ENCODE measurements around the gene PHACTR3.
"Not testable (repeated sequence)": the region's sequence is repeated elsewhere in the genome, so short reads cannot be mapped to it uniquely, and the experiment has no call there.

The PHACTR3 gene

DNA sequence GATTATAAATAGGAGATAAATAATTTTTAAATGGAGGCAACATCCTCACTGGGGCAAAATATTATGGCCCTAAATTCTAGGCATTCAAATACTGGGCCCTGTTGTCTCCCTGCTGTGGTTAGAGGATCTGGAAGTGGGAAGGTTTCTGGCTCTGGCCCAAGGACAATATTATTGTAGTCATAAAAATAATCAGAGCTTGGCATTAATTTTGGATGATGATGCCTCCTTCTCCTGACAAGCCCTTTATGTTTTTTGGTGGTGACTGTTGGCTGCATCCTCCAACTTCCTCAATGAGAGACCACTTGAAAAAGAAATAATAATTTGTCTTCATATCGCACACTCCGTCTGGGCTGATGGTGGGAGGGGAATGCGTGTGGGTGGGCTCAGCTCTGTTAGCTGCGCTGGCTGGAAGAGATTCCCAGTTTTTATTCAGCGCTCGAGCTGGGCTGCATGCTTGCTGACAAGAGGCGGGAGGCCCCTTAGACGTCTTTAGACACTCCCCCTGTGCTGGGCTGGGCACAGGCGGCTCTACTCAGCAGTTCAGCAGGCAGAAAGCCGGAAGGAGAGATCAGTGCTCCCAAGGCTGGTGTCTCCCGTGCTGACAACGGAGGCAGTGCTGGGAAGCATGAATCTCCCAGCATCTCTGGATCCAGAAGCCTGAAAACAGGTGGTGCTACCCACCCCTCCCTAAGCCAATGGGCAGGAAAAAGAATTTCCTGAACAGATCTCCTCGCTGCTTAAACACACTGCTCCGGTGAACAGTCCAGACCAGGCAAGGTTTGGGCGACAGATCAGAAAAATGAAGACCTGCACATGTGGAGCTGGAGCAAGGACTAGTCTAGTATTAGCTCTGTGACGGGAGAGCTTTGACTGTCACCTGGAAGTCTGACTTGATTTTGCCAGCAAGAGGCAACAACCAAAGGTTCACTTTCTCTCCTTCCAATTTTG lies 231.4 kb downstream of the PHACTR3 start:
- peak in 30 of 56 donors; percentile 18 to 71 (median 46) for DNase-seq

DNA sequence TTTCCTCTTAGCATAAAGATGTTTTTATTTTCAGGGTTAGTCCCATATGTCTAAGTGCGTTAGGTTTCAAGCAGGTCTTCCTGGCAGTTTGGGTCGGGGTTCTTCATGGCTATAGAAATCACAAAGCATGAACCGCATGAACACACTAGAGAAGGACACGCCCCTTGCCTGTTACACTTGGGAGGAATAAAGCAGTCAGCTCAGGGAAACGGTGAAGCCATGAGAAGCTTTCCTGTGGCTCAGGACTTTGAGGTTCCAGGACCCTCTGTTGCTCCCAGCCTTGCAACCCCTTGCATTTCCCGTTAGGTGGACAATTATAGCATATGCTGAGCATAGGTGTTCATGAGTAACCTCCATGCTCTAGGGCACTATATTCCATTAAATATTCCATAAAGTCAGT lies 232.4 kb downstream of the PHACTR3 start:
- no peak for DNase-seq

DNA sequence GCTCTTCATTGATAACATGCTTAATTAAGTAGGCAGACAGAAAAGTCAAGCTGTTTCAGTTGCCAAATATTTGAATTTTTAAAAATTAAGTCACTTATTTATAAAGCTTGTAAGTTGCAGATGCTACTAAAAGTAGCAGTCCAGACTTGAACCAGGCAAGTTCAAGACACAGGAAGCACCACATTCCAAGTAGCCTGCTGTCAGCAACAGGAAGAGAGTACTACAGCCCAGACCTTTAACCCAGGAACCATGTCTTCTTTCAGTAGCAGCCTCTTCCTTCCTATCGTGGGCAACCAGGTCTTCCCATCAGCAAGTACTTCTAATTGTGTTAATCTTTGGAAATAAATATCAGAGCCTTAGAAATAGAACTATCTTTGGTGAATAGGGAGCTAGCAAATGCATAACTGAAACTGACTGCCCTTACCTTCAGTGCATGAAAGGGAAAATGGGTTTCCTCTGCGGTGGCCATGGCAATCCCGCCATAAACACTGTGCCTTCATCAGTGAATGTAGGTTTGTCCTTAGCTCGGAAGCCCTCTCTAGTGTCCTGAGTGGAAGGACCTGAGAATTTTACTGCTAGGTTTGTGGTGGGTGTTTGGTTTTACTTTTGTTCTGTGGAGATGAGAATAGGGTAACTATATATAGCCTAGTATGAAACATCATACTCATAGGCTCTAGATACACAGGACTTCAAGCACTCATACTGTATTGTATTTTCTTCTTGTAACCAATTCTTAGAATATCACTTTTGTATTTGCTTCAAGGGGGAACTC lies 233.5 kb downstream of the PHACTR3 start:
- DNase-seq, result no peak

GRCh38 chr20:59839400-59839799 lies 235.1 kb downstream of the PHACTR3 start:
- DNase-seq, result no peak

DNA sequence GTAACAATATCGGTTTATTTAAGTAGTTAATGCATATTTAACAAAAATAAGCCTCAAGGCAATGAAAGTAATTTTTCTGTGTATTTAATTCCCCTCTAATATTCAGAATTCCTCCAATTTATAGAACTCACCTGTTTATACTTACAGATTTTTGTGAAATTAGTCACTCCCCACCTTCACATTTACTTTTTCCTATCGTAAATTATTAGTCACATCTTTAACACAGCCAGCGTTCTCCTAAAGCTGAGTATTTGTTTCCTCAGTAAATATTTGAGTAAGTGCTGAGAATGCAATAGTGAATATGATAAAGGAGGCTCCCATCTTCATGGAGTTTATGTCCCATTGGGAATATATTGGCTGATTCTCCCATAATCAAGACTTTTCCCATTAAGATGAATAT lies 241.1 kb downstream of the PHACTR3 start:
- DNase-seq, result no peak

DNA sequence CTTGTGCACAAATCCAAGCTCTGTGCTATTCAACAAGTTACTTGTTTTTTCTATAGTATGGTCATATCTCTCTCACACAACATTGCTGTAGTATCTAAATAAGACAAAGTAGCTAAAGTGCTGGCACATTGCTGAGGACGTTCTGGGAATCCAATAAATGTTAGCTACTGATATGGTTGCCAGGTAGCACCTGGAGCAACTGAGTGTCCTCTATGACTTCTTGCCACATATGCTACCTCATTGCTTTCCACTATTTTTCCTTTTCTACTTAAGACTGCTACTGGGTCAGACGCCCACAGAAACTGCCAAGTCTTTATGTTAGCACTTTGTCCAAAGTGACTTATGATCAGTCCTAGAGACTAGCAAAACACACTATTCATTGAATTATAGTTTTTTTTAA lies 243.8 kb downstream of the PHACTR3 start:
- no peak for DNase-seq

DNA sequence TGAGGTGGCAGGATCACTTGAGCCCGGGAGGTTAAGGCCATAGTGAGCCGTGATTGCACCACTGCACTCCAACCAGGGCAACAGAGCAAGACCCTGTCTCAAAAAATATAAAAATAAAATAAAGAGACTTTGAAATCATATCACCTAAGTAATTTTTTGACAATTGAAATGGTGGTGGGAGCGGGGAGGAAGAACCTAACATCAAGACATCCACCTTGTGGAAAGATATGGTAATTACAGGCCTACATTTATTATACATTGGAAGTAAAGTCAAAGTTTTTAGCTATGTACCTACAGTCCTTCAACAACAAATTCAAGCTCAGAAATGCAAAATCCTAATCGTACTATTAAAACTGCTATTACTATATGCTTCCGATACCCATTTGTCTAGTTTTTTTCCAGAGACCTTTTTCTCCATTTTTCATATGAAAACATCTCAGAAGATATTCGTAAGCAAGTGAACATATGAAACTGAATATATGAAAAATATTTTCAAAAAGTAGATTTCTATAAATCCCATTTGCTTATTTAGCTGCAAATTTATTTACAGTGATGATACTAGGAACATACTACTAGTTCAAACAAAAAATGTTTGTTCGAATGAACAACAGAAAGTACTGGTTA lies 245.8 kb downstream of the PHACTR3 start:
- DNase-seq, result no peak

DNA sequence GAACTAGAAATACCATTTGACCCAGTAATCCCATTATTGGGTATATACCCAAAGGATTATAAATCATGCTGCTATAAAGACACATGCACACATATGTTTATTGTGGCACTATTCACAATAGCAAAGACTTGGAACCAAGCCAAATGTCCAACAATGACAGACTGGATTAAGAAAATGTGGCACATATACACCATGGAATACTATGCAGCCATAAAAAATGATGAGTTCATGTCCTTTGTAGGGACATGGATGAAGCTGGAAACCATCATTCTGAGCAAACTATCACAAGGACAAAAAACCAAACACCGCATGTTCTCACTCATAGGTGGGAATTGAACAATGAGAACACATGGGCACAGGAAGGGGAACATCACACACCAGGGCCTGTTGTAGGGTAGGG lies 252.2 kb downstream of the PHACTR3 start:
- not testable (repeated sequence) for DNase-seq

- DNase-seq, result not testable (repeated sequence)
These were observed 252.6 kb downstream of the PHACTR3 start for GRCh38 chr20:59856941-59857340.

GRCh38 chr20:59857966-59858365 lies 253.6 kb downstream of the PHACTR3 start:
- DNase-seq, result no peak

DNA sequence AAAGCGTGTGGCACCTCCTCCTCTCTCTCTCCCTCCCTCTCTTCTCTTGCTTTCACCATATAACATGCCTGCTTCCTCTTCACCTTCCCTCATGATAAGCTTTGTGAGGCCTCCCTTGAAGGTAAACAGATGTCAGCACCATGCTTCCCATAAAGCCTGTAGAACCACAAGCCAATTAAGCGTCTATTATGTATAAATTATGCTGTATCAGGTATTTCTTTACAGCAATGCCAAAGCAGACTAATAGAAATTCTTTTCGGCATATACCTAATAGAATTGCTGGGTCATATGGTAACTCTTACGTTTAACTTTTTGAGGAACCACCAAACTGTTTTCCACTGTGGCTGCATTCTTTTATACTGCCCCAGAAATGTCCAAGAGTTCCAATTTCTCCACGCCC lies 254.1 kb downstream of the PHACTR3 start:
- DNase-seq, result no peak

GRCh38 chr20:59861401-59861800 lies 257.1 kb downstream of the PHACTR3 start:
- DNase-seq, result no peak

DNA sequence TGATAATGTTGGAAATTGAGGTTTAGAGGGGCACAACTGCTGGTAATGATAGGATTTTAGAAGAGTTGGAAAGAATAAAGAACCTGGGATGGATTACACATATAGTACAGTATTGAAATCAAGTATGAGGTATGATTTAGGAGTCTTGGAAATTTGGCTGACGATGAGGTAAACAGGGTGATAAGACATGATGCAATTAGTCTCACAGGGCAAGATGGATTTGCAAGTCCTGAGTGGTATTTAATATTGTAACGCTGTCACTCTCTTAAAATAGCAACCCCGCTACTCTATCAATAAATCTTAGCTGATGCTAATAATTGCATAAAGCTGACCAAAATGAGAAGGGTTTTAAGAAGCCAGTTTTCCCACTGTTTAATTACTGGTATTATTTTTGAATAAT lies 258.7 kb downstream of the PHACTR3 start:
- DNase-seq, result no peak

GRCh38 chr20:59864726-59865125 lies 260.4 kb downstream of the PHACTR3 start:
- no peak for DNase-seq

- no peak for DNase-seq
These were observed 262.0 kb downstream of the PHACTR3 start for GRCh38 chr20:59866338-59866737.

DNA sequence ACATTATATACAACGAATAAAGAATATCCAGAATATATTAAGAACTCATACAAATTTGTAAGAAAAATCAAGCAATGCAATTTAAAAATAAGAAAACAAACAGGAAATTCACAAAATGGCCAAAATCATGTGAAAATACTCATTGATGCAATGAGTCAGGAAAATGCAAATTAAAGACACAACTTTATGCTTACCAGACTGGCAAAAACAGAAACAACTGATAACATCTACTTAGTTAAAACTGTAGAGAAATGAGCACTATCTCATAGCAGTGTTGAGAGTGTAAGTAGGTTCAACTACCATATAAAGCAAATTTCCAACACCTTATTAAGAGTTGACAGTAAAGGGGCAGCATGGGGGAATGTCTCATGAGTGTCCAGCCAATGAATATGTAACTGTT lies 266.8 kb downstream of the PHACTR3 start:
- DNase-seq, result no peak

DNA sequence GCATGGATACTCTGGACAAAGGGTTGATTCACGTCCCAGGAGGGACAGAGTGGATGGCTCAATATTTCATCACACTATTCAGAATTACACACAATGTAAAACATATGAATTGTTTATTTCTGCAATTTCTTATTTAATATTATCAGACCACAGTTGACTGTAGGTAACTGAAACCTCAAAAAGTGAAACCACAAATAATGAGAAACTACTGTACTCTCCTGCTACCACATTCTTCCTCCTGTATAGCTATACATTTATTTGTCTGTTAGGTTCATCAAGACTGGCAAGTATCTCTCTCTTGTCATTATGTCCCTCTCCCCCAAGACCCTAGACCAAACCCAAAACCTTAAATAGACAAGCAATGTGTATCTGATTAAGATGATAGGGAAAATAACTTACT lies 269.1 kb downstream of the PHACTR3 start:
- DNase-seq, result no peak

DNA sequence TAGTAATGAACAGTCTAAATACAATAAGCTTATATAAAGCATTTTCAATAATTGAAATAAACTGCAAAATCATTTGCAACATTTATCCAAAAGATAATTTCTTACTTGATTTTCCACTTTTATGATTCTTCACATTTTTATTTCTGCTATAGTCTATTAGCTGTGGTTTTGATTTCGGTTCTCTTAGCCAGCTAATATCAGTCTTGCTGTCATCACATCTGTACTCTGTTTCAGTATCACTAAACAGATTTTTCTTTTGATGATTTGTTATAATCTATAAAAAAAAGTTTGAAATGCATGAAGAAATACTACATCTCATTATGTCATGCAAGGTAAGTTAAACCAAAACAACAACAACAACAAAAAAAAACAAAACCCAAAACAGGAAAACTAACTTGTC lies 275.9 kb downstream of the PHACTR3 start:
- no peak for DNase-seq

DNA sequence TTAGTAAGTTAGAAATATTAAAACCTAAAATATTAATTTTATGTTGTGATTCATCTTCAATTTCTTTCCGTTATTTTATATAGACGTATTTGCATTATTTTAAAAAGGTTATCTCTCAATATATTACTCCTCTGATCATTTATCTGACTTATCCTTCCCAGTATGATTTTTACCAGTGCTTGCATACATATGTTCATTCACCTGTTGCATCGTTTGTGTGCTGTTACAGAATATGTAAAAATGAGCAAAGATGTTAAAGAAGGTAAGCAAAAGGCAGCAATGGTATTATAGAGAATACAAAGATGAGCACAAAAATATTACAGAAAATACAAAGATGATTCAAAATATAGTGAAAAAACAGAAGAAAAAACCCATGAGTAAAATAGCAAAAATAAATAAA lies 280.2 kb downstream of the PHACTR3 start:
- no peak for DNase-seq

- no peak for DNase-seq
These were observed 283.7 kb downstream of the PHACTR3 start for GRCh38 chr20:59888050-59888449.

DNA sequence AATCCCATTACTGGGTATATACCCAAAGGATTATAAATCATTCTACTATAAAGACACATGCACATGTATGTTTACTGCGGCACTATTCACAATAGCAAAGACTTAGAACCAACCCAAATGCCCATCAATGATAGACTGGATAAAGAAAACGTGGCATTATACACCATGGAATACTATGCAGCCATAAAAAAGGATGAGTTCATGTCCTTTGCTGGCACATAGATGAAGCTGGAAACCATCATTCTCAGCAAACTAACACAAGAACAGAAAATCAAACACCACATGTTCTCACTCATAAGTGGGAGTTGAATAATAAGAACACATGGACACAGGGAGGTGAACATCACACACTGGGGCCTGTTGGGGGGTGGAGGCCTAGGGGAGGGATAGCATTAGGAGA lies 285.7 kb downstream of the PHACTR3 start:
- not testable (repeated sequence) for DNase-seq

GRCh38 chr20:59891581-59891980 lies 287.2 kb downstream of the PHACTR3 start:
- DNase-seq, result no peak

Measured in nucleus accumbens (tissue), 56 donors.